Measurements from ENCODE around the gene ELF3. TPM values are rescaled to one million over a fixed set of nuclear protein-coding genes. Genes with fewer than 3 reads are reported as not detected.
A peak's percentile ranks its signal among the peaks of the same experiment; 100 is the strongest.
"Not testable (repeated sequence)": the region's sequence is repeated elsewhere in the genome, so short reads cannot be mapped to it uniquely, and the experiment has no call there.

The ELF3 gene
- total RNA-seq, 6 donors from 2014 or later: 82.8 to 261 (median 137) TPM

DNA sequence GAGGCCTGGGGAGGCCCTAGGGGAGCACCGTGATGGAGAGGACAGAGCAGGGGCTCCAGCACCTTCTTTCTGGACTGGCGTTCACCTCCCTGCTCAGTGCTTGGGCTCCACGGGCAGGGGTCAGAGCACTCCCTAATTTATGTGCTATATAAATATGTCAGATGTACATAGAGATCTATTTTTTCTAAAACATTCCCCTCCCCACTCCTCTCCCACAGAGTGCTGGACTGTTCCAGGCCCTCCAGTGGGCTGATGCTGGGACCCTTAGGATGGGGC lies 5.2 kb downstream of the ELF3 start:
- peaks cover 0 to 25% (median 9%) of the 10 kb centered on the region in 4 donors for H3K4me1 ChIP-seq
- DNase-seq: no peak
- no peaks in the 10 kb centered on the region for H3K27me3 ChIP-seq
- 50 to 77% methylated on average over 1 to 3 of the region's 3 CpGs for WGBS, 2 donors
- TF ChIP-seq POLR2AphosphoS5 (IDR thresholded peaks at IDR 0.05): no peak
- TF ChIP-seq, protein P1, sequence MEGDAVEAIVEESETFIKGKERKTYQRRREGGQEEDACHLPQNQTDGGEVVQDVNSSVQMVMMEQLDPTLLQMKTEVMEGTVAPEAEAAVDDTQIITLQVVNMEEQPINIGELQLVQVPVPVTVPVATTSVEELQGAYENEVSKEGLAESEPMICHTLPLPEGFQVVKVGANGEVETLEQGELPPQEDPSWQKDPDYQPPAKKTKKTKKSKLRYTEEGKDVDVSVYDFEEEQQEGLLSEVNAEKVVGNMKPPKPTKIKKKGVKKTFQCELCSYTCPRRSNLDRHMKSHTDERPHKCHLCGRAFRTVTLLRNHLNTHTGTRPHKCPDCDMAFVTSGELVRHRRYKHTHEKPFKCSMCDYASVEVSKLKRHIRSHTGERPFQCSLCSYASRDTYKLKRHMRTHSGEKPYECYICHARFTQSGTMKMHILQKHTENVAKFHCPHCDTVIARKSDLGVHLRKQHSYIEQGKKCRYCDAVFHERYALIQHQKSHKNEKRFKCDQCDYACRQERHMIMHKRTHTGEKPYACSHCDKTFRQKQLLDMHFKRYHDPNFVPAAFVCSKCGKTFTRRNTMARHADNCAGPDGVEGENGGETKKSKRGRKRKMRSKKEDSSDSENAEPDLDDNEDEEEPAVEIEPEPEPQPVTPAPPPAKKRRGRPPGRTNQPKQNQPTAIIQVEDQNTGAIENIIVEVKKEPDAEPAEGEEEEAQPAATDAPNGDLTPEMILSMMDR (IDR thresholded peaks at IDR 0.05): no peak
- no peak for TF ChIP-seq POLR2A (IDR thresholded peaks at IDR 0.05)
- TF ChIP-seq EP300 (IDR thresholded peaks at IDR 0.05): no peak
- no peaks in the 10 kb centered on the region for H3K9me3 ChIP-seq
- H3K36me3 ChIP-seq: peaks cover 6 to 25% (median 15%) of the 10 kb centered on the region in 4 donors
- peak overlapping the region in 3 of 4 donors; percentile 49 to 89 (median 84) for H3K27ac ChIP-seq
- H3K4me3 ChIP-seq: peak overlapping the region in 1 of 4 donors; percentile 54
- no peak for ATAC-seq (ENCODE audit: low FRiP score in 2 of 2)

DNA sequence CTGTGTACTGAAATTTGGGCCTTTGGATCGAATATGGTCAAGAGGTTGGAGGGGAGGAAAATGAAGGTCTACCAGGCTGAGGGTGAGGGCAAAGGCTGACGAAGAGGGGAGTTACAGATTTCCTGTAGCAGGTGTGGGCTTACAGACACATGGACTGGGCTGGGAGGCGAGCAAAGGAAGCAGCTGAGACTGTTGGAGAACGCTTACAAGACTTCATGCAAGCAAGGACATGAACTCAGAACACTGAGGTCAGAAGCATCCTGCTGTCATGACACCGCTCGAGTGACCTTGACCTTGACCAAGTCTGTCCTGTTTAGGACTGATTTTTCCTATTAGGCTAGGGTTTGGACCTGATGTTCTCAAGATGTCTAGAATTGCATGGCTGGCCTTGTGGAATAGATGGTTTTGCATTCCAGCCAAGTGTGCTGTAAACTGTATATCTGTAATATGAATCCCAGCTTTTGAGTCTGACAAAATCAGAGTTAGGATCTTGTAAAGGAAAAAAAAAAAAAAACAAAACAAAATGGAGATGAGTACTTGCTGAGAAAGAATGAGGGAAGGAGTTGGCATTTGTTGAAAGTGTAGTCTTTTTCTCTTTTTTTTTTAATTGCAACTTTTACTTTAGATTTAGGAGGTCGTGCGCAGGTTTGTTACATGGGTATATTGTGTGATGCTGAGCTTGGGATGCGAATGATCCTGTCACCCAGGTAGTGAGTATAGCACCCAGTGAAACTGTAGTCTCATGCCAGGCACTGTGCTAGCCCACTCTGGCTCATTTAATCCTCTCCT lies 5.8 kb downstream of the ELF3 start:
- WGBS, 2 donors: 84 to 85% methylated on average over 9 of the region's 9 CpGs
- H3K4me3 ChIP-seq: peak overlapping the region in 1 of 4 donors; percentile 54
- H3K36me3 ChIP-seq: peaks cover 6 to 25% (median 15%) of the 10 kb centered on the region in 4 donors
- H3K27ac ChIP-seq: peak overlapping the region; percentile 9 to 89 (median 66)
- H3K4me1 ChIP-seq: peaks cover 0 to 25% (median 9%) of the 10 kb centered on the region in 4 donors
- TF ChIP-seq POLR2AphosphoS5 (IDR thresholded peaks at IDR 0.05): peak in 1 of 2 donors; percentile 23
- TF ChIP-seq POLR2A (IDR thresholded peaks at IDR 0.05): no peak
- TF ChIP-seq EP300 (IDR thresholded peaks at IDR 0.05): no peak
- ATAC-seq (ENCODE audit: low FRiP score in 2 of 2) (no peak), DNase-seq (no peak)
- no peaks in the 10 kb centered on the region for H3K9me3 ChIP-seq
- no peaks in the 10 kb centered on the region for H3K27me3 ChIP-seq

DNA sequence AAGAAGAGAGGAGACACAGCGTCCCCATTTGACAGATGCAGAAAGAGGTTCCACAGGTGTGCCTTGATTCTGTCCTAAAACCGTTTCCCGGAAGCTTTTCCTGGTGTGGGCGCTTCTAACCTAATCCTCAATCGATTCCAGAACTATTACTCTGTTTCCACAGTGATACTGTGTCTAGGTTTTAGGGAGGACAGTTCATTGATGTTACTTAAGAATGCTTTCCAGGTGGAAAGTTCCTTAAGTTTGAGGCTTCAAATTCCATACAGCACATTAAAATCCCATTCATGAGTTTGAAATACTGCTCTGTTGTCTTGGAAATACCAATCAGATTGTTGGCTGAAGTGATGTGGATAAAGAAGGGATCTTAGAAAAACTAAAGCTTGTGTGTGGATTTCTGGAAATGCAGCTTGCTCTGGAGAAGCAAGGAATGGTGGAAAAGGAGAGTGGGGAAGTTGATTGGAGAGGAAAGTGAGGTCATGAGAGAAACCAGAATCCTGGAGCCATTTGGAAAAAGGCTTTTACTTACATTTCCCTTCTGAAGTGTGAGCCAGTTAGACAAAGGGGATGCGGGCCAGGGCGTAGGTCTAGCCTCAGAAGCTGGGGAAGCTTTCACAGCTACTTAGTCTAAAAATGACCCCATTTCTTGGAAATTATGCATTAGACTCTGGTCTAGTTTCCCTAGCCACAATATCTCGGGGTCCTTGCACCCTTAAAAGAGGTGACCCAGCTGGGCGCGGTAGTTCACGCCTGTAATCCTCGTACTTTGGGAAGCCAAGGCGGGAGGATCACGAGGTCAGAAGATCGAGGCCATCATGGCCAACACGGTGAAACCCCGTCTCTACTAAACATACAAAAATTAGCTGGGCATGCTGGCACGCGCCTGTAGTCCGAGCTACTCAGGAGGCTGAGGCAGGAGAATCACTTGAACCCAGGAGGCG lies 6.7 kb downstream of the ELF3 start:
- DNase-seq (no peak), ATAC-seq (ENCODE audit: low FRiP score in 2 of 2) (no peak)
- TF ChIP-seq EP300 (IDR thresholded peaks at IDR 0.05) (no peak), POLR2AphosphoS5 (IDR thresholded peaks at IDR 0.05) (peak in 1 of 2 donors; percentile 42)
- Histone ChIP-seq H3K27me3 (no peaks in the 10 kb centered on the region), H3K4me3 (no peak overlapping the region), H3K27ac (peak overlapping the region; percentile 9 to 88 (median 72)), H3K36me3 (peaks cover 6 to 22% (median 15%) of the 10 kb centered on the region in 4 donors), H3K4me1 (peaks cover 0 to 25% (median 9%) of the 10 kb centered on the region in 4 donors), H3K9me3 (no peaks in the 10 kb centered on the region)
- 85 to 90% methylated on average over 21 of the region's 21 CpGs for WGBS, 2 donors

DNA sequence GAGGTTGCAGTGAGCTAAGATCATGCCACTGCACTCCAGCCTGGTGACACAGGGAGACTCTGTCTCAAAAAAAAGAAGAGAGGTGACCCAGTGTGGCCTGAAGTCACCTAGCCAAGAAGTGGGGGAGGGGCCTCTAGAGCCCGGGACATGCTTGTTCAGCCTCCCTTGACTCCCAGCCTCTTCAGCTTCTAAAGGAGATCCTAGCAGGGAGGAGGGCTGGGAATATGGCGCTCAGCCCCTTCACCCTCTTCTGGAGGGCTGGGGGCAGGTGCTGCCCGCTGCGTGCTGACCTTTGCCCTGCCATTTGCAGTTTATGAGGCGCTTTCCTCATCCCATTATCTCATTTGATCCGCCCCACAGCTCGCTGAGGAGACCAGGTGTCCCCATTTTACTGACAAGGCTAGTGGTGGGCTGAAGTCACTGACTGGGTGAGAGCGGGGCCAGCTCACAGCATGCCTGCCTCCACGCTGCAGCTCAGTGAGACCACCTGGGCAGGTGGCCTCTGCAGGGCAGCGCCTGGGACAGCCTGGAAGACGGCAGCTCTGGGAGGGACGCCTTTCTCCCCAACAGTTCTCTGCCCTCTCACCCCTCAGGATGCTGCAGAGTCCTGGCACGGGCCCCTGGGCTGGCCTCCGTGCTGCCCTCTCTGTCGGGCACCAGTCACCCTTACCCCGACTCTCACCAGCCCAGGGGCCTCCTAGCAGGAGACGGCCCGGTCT lies 7.5 kb downstream of the ELF3 start:
- peaks cover 6 to 22% (median 14%) of the 10 kb centered on the region in 4 donors for H3K36me3 ChIP-seq
- DNase-seq (peak; percentile 84 to 89), ATAC-seq (ENCODE audit: low FRiP score in 2 of 2) (peak in 1 of 2 donors; percentile 69)
- peak overlapping the region; percentile 46 to 88 (median 79) for H3K27ac ChIP-seq
- H3K9me3 ChIP-seq: no peaks in the 10 kb centered on the region
- peaks cover 0 to 30% (median 9%) of the 10 kb centered on the region in 4 donors for H3K4me1 ChIP-seq
- TF ChIP-seq, protein P1 (IDR thresholded peaks at IDR 0.05): no peak
- TF ChIP-seq EP300 (IDR thresholded peaks at IDR 0.05): peak in 1 of 4 donors; percentile 74
- TF ChIP-seq POLR2AphosphoS5 (IDR thresholded peaks at IDR 0.05): peak in 1 of 2 donors; percentile 37
- no peak overlapping the region for H3K4me3 ChIP-seq
- H3K27me3 ChIP-seq: no peaks in the 10 kb centered on the region
- whole genome bisulfite sequencing, 2 donors: 40 to 53% methylated on average over 4 to 13 of the region's 18 CpGs

DNA sequence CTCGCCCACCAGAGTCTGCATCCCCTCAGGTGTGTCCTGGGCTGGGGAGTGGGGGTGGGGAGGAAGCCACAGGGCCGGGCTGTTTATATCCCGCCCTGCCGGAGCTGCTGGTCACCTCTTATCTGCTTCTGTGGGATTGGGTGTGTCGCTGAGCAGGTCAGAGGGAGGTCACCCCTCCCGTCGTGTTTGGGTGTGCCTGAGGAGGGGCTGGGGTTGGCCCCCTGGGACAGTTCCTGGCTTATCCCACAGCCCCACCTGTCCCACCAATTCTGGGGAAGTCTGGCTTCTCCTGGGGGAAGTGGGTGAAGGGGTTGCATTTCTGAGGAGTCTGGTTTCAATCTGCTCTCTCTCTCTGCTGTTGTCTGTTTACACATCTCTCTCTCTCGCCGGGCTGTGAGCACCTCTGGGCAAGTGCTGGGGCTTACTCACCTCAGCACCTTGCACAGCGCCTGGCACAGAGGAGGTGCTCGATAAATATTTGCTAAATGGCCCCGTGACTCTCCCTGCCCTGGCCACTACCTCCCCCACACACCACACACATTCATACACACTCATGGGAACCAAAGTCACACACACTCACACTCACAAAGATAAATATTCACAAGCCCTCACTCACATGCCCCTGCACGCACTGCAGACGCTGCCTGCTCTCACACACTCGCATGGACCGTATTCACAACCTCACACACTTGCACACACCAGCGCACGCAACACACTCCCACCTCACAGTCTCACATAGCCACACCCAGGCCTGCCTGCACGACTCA lies 8.3 kb downstream of the ELF3 start:
- H3K36me3 ChIP-seq: peaks cover 6 to 18% (median 11%) of the 10 kb centered on the region in 4 donors
- no peaks in the 10 kb centered on the region for H3K9me3 ChIP-seq
- no peak overlapping the region for H3K4me3 ChIP-seq
- H3K4me1 ChIP-seq: peaks cover 0 to 30% (median 11%) of the 10 kb centered on the region in 4 donors
- WGBS, 2 donors: 40 to 49% methylated on average over 15 to 16 of the region's 19 CpGs
- H3K27ac ChIP-seq: peak overlapping the region; percentile 50 to 88 (median 79)
- H3K27me3 ChIP-seq: no peaks in the 10 kb centered on the region
- DNase-seq (peak in 1 of 2 donors; percentile 94), ATAC-seq (ENCODE audit: low FRiP score in 2 of 2) (peak; percentile 58 to 89)
- TF ChIP-seq, protein P1 (IDR thresholded peaks at IDR 0.05): no peak
- TF ChIP-seq EP300 (IDR thresholded peaks at IDR 0.05) (peak in 1 of 4 donors; percentile 18), POLR2AphosphoS5 (IDR thresholded peaks at IDR 0.05) (peak in 1 of 2 donors; percentile 44), POLR2A (IDR thresholded peaks at IDR 0.05) (peak in 1 of 4 donors; percentile 42)

GRCh38 chr1:202019235-202019558 lies 8.8 kb downstream of the ELF3 start:
- H3K4me3 ChIP-seq; H3K27me3 ChIP-seq; H3K9me3 ChIP-seq; ATAC-seq (ENCODE audit: low FRiP score in 2 of 2): not testable (repeated sequence)
- H3K4me1 ChIP-seq: peaks cover 0 to 26% (median 10%) of the 10 kb centered on the region in 4 donors
- peak overlapping the region; percentile 50 to 88 (median 79) for H3K27ac ChIP-seq
- H3K36me3 ChIP-seq: peaks cover 6 to 12% (median 8%) of the 10 kb centered on the region in 4 donors
- 67 to 80% methylated on average over 8 of the region's 8 CpGs for WGBS, 2 donors
- DNase-seq: peak in 1 of 2 donors; percentile 66
